Spleen (tissue), 11 donors: ENCODE results near the gene GNG13. TPM values are rescaled to one million over a fixed set of nuclear protein-coding genes. Genes with fewer than 3 reads are reported as not detected.

ENCODE experiments used
- DNase-seq: peaks from one replicate; pipeline ENCODE4 v3.0.0-alpha.2; 2020
- H3K27ac ChIP-seq, 8 donors: fragments of 200-600 bp; sonication (generic) in 7 of 8; 1 replicate in 4 of 8; 2 replicates in 4 of 8; pipeline versions ENCODE4 v1.5.0 to v1.8.0; 2016 to 2021; ENCODE audit warnings: inconsistent platforms in 4 of 8, mild to moderate bottlenecking in 4 of 8, moderate library complexity in 1 of 8
- H3K27me3 ChIP-seq, 7 donors: fragments of 200-600 bp; sonication (generic) in 6 of 7; replicated peaks in 1 of 7; 1 replicate in 4 of 7; 2 replicates in 3 of 7; pipeline versions ENCODE4 v1.5.0 to v1.8.0; 2016 to 2021; ENCODE audit warnings: inconsistent platforms in 3 of 7, mild to moderate bottlenecking in 1 of 7
- H3K36me3 ChIP-seq, 6 donors: fragments of 200-600 bp; sonication (generic) in 5 of 6; 1 replicate in 4 of 6; 2 replicates in 2 of 6; pipeline versions ENCODE4 v1.5.0 to v1.8.0; 2016 to 2021; ENCODE audit warnings: inconsistent platforms in 2 of 6
- H3K4me1 ChIP-seq, 6 donors: fragments of 200-600 bp; sonication (generic) in 5 of 6; 1 replicate in 3 of 6; 2 replicates in 3 of 6; pipeline versions ENCODE4 v1.5.0 to v1.8.0; 2016 to 2021; ENCODE audit warnings: inconsistent platforms in 3 of 6
- H3K4me3 ChIP-seq, 8 donors: fragments of 200-600 bp; sonication (generic) in 7 of 8; 1 replicate in 4 of 8; 2 replicates in 4 of 8; pipeline versions ENCODE4 v1.5.0 to v1.8.0; 2016 to 2021; ENCODE audit warnings: inconsistent platforms in 4 of 8, mild to moderate bottlenecking in 4 of 8, moderate library complexity in 2 of 8
- H3K9me3 ChIP-seq, 8 donors: fragments of 200-600 bp; sonication (generic) in 7 of 8; 1 replicate in 4 of 8; 2 replicates in 4 of 8; pipeline versions ENCODE4 v1.5.0 to v1.8.0; 2016 to 2021; ENCODE audit warnings: inconsistent platforms in 4 of 8
- POLR2A ChIP-seq, 3 donors: fragments of 450-650 bp; IDR thresholded peaks; one replicate each; pipeline ENCODE4 v1.5.1; 2017; ENCODE audit warnings: antibody characterized with exemption in 3 of 3, mild to moderate bottlenecking in 1 of 3
- POLR2AphosphoS5 ChIP-seq, 3 donors: sonication (generic); formaldehyde crosslinking; IDR thresholded peaks; one replicate each; pipeline ENCODE4 v1.5.1; 2017; ENCODE audit warnings: antibody characterized with exemption in 3 of 3
- WGBS, 5 donors: extraction: QIAGEN DNeasy Blood & Tissue Kit in 3 of 5; methylation state at CpG; one replicate each; pipeline versions ENCODE4 v1.1.5 to v1.1.7; 2013 to 2018; 5-methylcytosine and 5-hydroxymethylcytosine counted together
- intact Hi-C: fragments of 100-400 bp; cut with DNase I; formaldehyde crosslinking; loops from one replicate; pipeline ENCODE4 v1.15.0; 2023; ENCODE audit warnings: low total_unique reads
- polyA plus RNA-seq, 3 donors: library from polyadenylated mRNA; stranded (reverse); fragments of 200-250 nt; gene quantifications; one replicate each; pipeline ENCODE4 v1.2.1, GENCODE V29; 2013
- total RNA-seq, 7 donors: library from RNA; depleted of rRNA in 3 of 7; stranded (reverse); fragments of >200 nt in 3 of 7; fragmentation: NEBNext Ultra II Directional in 4 of 7; extraction: Animal tissue kit (Norgen Biotek cat#: 25700) in 4 of 7; gene quantifications; one replicate each; pipeline versions ENCODE4 v1.1.0 to v1.2.1, GENCODE V29; 2016 to 2021
- TF ChIP-seq, protein P1 (sequence below), 11 experiments: fragments of 200-600 bp in 7 of 11; fragments of 450-650 bp in 4 of 11; sonication (generic) in 4 of 11; IDR thresholded peaks in 8 of 11; conservative IDR thresholded peaks in 3 of 11; 1 replicate in 7 of 11; 2 replicates in 4 of 11; pipeline versions ENCODE4 v1.4.0 to v1.8.0; 2016 to 2021; ENCODE audit warnings: antibody characterized with exemption in 11 of 11, inconsistent platforms in 4 of 11, mild to moderate bottlenecking in 1 of 11
- donor health status: healthy with polysubstance abuse.
- donor health status: DM: no; HTN: no; CAD: no; lungs with moderate emphysema.
- donor health status: DM: no; HTN: no; CAD: no.
- donor health status: Bipolar disorder and iron deficiency.
- donor health status: healthy.
- donor health status: DM: no; HTN: no; CAD: no.
- donor health status: DM: yes; HTN: yes; CAD: no.

Gene GNG13
- total and polyA plus RNA-seq, 10 donors: not detected

DNA sequence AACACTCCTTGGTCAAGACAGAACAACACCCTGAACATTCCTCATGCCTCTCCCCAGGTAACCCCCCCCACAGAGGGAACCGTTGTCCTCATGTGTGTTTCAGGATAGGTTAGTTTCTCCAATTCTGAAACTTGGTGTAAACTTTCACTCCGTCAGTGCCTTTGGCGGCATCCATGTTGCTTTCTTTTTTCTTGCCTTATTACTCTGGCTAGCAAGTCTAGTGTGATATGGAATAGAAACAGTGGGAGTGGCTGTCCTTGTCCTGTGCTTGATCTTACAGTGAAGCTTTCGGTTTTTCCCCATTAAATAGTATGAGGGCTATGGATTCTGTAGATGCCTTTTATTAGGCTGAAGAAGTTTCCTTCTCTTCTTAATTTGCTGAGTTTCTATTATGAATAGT lies 35.7 kb upstream of the GNG13 start:
- peaks cover 0 to 48% (median 0%) of the 10 kb centered on the region in 7 donors for H3K27me3 ChIP-seq
- H3K36me3 ChIP-seq: no peaks in the 10 kb centered on the region
- TF ChIP-seq POLR2A (IDR thresholded peaks at IDR 0.05): no peak
- no peak for TF ChIP-seq POLR2AphosphoS5 (IDR thresholded peaks at IDR 0.05)
- TF ChIP-seq, protein P1, sequence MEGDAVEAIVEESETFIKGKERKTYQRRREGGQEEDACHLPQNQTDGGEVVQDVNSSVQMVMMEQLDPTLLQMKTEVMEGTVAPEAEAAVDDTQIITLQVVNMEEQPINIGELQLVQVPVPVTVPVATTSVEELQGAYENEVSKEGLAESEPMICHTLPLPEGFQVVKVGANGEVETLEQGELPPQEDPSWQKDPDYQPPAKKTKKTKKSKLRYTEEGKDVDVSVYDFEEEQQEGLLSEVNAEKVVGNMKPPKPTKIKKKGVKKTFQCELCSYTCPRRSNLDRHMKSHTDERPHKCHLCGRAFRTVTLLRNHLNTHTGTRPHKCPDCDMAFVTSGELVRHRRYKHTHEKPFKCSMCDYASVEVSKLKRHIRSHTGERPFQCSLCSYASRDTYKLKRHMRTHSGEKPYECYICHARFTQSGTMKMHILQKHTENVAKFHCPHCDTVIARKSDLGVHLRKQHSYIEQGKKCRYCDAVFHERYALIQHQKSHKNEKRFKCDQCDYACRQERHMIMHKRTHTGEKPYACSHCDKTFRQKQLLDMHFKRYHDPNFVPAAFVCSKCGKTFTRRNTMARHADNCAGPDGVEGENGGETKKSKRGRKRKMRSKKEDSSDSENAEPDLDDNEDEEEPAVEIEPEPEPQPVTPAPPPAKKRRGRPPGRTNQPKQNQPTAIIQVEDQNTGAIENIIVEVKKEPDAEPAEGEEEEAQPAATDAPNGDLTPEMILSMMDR (IDR thresholded peaks at IDR 0.05 in 8 of 11, conservative IDR thresholded peaks at IDR 0.05 in 3 of 11): no peak
- 86 to 94% (median 90%) methylated on average over 4 of the region's 4 CpGs for WGBS, 5 donors
- H3K4me1 ChIP-seq: peaks cover 0 to 15% (median 8%) of the 10 kb centered on the region in 6 donors
- peaks cover 4 to 42% (median 30%) of the 10 kb centered on the region in 8 donors for H3K9me3 ChIP-seq
- DNase-seq: no peak
- H3K4me3 ChIP-seq: no peak overlapping the region
- intact Hi-C loops: no loop called here
- H3K27ac ChIP-seq: no peak overlapping the region

DNA sequence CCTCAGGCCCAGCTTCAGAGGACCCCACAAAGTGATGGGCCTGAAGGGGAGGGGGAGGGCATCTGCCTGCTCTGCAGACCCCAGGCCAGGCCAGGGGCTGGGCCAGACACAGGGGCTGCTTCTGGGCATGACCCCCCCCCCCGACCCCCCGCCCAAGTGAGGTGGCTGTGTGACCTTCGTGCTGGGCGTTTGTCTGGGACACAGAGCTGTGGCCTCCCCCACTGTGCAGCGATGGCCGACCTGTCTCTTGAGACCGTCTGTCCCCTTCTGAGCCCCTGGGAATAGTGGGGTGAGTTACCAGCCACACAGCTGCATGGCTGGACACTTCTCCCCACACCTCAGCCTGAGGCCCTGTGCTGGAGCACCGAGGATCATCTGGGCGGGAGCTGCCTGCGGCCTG lies 34.8 kb upstream of the GNG13 start:
- H3K4me3 ChIP-seq: no peak overlapping the region
- WGBS, 5 donors: 88 to 96% (median 91%) methylated on average over 6 to 10 of the region's 10 CpGs
- H3K36me3 ChIP-seq: no peaks in the 10 kb centered on the region
- intact Hi-C loops: no loop called here
- no peak overlapping the region for H3K27ac ChIP-seq
- peaks cover 0 to 48% (median 0%) of the 10 kb centered on the region in 7 donors for H3K27me3 ChIP-seq
- H3K4me1 ChIP-seq: peaks cover 0 to 16% (median 7%) of the 10 kb centered on the region in 6 donors
- peaks cover 4 to 42% (median 30%) of the 10 kb centered on the region in 8 donors for H3K9me3 ChIP-seq
- TF ChIP-seq, protein P1 (IDR thresholded peaks at IDR 0.05 in 8 of 11, conservative IDR thresholded peaks at IDR 0.05 in 3 of 11): no peak
- no peak for DNase-seq

DNA sequence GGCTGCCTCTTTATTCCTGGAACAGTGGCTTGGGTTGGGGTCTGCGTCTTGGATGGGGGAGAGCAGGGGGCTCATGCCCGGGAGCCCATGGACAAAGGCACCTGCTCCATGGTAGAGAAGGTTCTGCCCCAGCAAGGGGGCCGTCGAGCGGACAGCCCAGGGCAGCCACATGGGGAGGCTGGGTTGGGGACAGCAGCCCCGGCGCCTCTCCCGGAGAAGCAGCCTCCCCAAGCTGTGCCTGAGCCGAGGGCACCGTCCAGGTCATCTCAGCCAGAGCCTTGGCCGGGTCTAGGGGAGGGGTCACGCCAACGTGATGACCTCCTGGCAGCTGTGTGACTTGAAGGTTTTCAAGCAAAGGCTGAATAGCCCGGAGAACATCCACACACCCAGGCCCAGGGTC lies 32.9 kb upstream of the GNG13 start:
- Histone ChIP-seq H3K4me1 (peaks cover 0 to 18% (median 7%) of the 10 kb centered on the region in 6 donors), H3K9me3 (peaks cover 4 to 42% (median 30%) of the 10 kb centered on the region in 8 donors), H3K36me3 (no peaks in the 10 kb centered on the region), H3K4me3 (no peak overlapping the region), H3K27me3 (peaks cover 0 to 45% (median 0%) of the 10 kb centered on the region in 7 donors), H3K27ac (no peak overlapping the region)
- intact Hi-C loops: no loop called here
- no peak for DNase-seq
- TF ChIP-seq, protein P1 (IDR thresholded peaks at IDR 0.05 in 8 of 11, conservative IDR thresholded peaks at IDR 0.05 in 3 of 11): no peak
- TF ChIP-seq POLR2A (IDR thresholded peaks at IDR 0.05) (no peak), POLR2AphosphoS5 (IDR thresholded peaks at IDR 0.05) (no peak)
- WGBS, 5 donors: 89 to 95% (median 93%) methylated on average over 13 to 14 of the region's 14 CpGs

GRCh38 chr16:832652-833336 lies 32.3 kb upstream of the GNG13 start:
- Histone ChIP-seq H3K36me3 (no peaks in the 10 kb centered on the region), H3K4me3 (no peak overlapping the region), H3K4me1 (peaks cover 0 to 18% (median 7%) of the 10 kb centered on the region in 6 donors), H3K27me3 (peaks cover 0 to 42% (median 0%) of the 10 kb centered on the region in 7 donors), H3K27ac (no peak overlapping the region), H3K9me3 (peaks cover 4 to 39% (median 27%) of the 10 kb centered on the region in 8 donors)
- WGBS, 5 donors: 86 to 92% (median 90%) methylated on average over 23 to 35 of the region's 35 CpGs
- intact Hi-C loops: no loop called here
- TF ChIP-seq POLR2A (IDR thresholded peaks at IDR 0.05) (no peak), POLR2AphosphoS5 (IDR thresholded peaks at IDR 0.05) (no peak)
- TF ChIP-seq, protein P1 (IDR thresholded peaks at IDR 0.05 in 8 of 11, conservative IDR thresholded peaks at IDR 0.05 in 3 of 11): no peak
- no peak for DNase-seq
